Coronary artery (tissue), 2 donors: ENCODE results near the gene ADH5.
"Not testable (repeated sequence)": the region's sequence is repeated elsewhere in the genome, so short reads cannot be mapped to it uniquely, and the experiment has no call there.

ENCODE experiments used
- DNase-seq: peaks from one replicate; pipeline ENCODE4 v3.0.0-alpha.2; 2017; ENCODE audit warnings: low spot score
- H3K27ac ChIP-seq, 2 donors: fragments of 200-600 bp; sonication (generic); one replicate each; pipeline ENCODE4 v1.5.1; 2016 to 2019
- H3K4me3 ChIP-seq: fragments of 200-600 bp; sonication (generic); 2 replicates; pipeline ENCODE4 v1.5.1; 2016; ENCODE audit warnings: mild to moderate bottlenecking, moderate library complexity
- TF ChIP-seq, protein P1 (sequence below): fragments of 200-600 bp; sonication (generic); IDR thresholded peaks from one replicate; pipeline ENCODE4 v1.5.1; 2019; ENCODE audit warnings: antibody characterized with exemption

The ADH5 gene

DNA sequence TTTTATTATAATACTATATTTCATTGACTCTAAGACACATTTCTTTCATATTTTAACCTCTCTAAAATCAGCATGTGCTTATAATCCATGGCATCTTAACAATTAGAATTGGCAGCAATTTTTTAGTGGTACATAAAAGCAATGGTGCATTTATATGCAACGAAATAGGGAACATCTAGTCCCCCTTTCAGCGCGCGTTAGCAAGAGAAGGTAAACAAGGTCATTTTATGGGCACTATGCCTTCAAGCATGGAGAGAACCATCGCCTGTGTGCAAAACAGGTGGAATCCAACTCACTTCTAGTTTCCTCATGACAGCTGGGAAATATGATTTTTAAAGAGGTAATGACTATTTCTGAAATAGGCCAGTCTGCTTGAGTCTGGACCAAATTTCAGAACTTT is 6.4 kb downstream of the ADH5 start:
- no peak overlapping the region for H3K27ac ChIP-seq

DNA sequence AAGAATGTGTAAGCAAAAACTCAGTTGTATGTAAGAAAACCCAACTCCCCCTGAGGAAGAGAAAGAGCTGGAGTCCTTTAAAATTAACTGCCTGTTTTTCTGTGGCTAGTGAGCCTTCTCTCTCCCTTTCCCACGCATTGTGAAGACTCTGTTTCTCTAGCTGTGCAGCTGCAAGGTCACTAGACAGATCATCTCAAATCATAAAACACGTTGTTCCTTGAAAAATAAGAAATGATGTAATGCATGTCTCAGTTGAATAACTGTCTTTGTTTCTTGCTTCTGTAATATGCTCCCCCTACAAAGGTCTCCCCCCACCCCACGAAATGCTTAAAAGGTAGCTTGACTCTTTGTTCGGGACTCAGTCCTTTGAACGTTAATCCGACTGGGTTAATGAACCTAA is 7.7 kb downstream of the ADH5 start:
- not testable (repeated sequence) for H3K4me3 ChIP-seq, DNase-seq, H3K27ac ChIP-seq

More for the DNA sequence above, 6.4 kb downstream of the ADH5 start:
- TF ChIP-seq, protein P1, sequence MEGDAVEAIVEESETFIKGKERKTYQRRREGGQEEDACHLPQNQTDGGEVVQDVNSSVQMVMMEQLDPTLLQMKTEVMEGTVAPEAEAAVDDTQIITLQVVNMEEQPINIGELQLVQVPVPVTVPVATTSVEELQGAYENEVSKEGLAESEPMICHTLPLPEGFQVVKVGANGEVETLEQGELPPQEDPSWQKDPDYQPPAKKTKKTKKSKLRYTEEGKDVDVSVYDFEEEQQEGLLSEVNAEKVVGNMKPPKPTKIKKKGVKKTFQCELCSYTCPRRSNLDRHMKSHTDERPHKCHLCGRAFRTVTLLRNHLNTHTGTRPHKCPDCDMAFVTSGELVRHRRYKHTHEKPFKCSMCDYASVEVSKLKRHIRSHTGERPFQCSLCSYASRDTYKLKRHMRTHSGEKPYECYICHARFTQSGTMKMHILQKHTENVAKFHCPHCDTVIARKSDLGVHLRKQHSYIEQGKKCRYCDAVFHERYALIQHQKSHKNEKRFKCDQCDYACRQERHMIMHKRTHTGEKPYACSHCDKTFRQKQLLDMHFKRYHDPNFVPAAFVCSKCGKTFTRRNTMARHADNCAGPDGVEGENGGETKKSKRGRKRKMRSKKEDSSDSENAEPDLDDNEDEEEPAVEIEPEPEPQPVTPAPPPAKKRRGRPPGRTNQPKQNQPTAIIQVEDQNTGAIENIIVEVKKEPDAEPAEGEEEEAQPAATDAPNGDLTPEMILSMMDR = no peak
- no peak overlapping the region for H3K4me3 ChIP-seq
- no peak for DNase-seq

- TF ChIP-seq, protein P1 = no peak
- no peak overlapping the region for H3K4me3 ChIP-seq
- no peak overlapping the region for H3K27ac ChIP-seq
- DNase-seq = no peak
These were observed 8.8 kb downstream of the ADH5 start for GRCh38 chr4:99079625-99080295.

GRCh38 chr4:99078931-99079624 is 9.5 kb downstream of the ADH5 start:
- no peak for DNase-seq
- Histone ChIP-seq H3K4me3 (no peak overlapping the region), H3K27ac (no peak overlapping the region)
- TF ChIP-seq, protein P1 = no peak

DNA sequence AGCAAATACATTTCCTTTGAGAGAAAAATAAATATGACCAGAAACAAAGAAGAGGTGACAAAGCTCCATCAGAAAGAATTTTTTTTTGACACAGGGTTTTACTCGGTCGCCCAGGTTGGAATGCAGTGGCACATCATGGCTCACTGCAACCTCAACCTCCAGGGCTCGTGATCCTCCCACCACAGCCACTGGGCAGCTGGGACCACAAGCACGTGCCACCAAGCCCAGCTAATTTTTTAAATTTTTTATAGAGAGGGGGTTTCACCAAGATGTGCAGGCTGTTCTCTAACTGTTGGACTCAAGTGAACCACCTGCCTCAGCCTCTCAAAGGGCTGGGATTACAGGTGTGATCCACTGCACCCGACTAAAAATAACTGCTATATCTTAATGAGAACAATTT is 10.3 kb downstream of the ADH5 start:
- TF ChIP-seq, protein P1 = no peak
- DNase-seq = no peak
- Histone ChIP-seq H3K27ac (no peak overlapping the region), H3K4me3 (no peak overlapping the region)

DNA sequence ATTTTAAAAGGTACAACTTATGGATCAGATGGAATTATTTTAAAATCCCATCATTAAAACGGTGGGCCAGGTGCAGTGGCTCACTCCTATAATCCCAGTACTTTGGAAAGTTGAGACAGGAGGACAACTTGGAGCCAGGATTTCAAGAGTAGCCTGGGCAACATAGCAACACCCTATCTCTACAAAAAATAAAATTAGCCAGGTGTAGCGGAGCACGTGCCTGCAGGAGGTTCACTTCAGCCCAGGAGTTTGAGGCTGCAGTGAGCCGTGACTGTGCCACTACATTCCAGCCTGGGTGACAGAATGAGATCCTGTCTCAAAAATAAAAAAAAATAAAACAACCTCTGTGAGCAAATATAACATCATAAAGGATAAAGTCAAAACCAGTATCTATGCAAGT is 11.4 kb downstream of the ADH5 start:
- TF ChIP-seq, protein P1 = no peak
- no peak overlapping the region for H3K27ac ChIP-seq
- DNase-seq = no peak
- H3K4me3 ChIP-seq = no peak overlapping the region

GRCh38 chr4:99076292-99076976 is 12.2 kb downstream of the ADH5 start:
- TF ChIP-seq, protein P1 = no peak
- Histone ChIP-seq H3K27ac (no peak overlapping the region), H3K4me3 (no peak overlapping the region)
- no peak for DNase-seq
